Astrocyte (in vitro differentiated cells and primary cell): ENCODE data around the gene TNFRSF13B. TPM values are rescaled to one million over a fixed set of nuclear protein-coding genes. Genes with fewer than 3 reads are reported as not detected.

Source experiments
- DNase-seq: peaks from one replicate; pipeline ENCODE4 v3.0.0-alpha.2; 2010; ENCODE audit warnings: low read depth
- FAIRE-seq: peaks from 2 replicates; lab custom pipeline; 2011; peaks lifted over from hg19 to GRCh38; lab: Jason Lieb, UNC
- H2AFZ ChIP-seq: 2 replicates; pipeline ENCODE4 v1.6.0; 2012; ENCODE audit warnings: low read depth, low read length, inconsistent platforms
- H3K27ac ChIP-seq: 2 replicates; pipeline ENCODE4 v1.5.1; 2011; ENCODE audit warnings: low read depth, low read length, inconsistent platforms
- H3K27me3 ChIP-seq: 2 replicates; pipeline ENCODE4 v1.6.0; 2011; ENCODE audit warnings: low read length, inconsistent platforms; ENCODE audit not compliant: insufficient read depth
- H3K36me3 ChIP-seq: 2 replicates; pipeline ENCODE4 v1.5.1; 2011; ENCODE audit warnings: low read length, inconsistent platforms; ENCODE audit not compliant: insufficient read depth
- H3K4me1 ChIP-seq: 2 replicates; pipeline ENCODE4 v1.5.1; 2011; ENCODE audit warnings: low read length, inconsistent platforms; ENCODE audit not compliant: insufficient read depth
- H3K4me2 ChIP-seq: 2 replicates; pipeline ENCODE4 v1.6.0; 2012; ENCODE audit warnings: low read length, inconsistent platforms
- H3K4me3 ChIP-seq: 2 replicates; pipeline ENCODE4 v1.5.1; 2011; ENCODE audit warnings: low read depth, mild to moderate bottlenecking, low read length, inconsistent platforms; ENCODE audit not compliant: insufficient read depth
- H3K79me2 ChIP-seq: 2 replicates; pipeline ENCODE4 v1.6.0; 2012; ENCODE audit warnings: mild to moderate bottlenecking, low read length, inconsistent platforms; ENCODE audit not compliant: insufficient read depth
- H3K9ac ChIP-seq: 2 replicates; pipeline ENCODE4 v1.6.0; 2012; ENCODE audit warnings: mild to moderate bottlenecking, low read length, inconsistent platforms
- H3K9me3 ChIP-seq: 2 replicates; pipeline ENCODE4 v1.5.1; 2012; ENCODE audit warnings: low read depth, mild to moderate bottlenecking, low read length, inconsistent platforms; ENCODE audit not compliant: insufficient read depth
- H4K20me1 ChIP-seq: 2 replicates; pipeline ENCODE4 v1.6.0; 2012; ENCODE audit warnings: low read length, inconsistent platforms; ENCODE audit not compliant: insufficient read depth
- H3K27ac Mint-ChIP-seq: one replicate; pipeline ENCODE4 v1.8.0; 2021; ENCODE audit warnings: mild to moderate bottlenecking, mixed read lengths; ENCODE audit not compliant: unreplicated experiment
- H3K27me3 Mint-ChIP-seq: one replicate; pipeline ENCODE4 v1.8.0; 2021; ENCODE audit warnings: low read depth, mixed read lengths; ENCODE audit not compliant: unreplicated experiment
- H3K36me3 Mint-ChIP-seq: one replicate; pipeline ENCODE4 v1.8.0; 2021; ENCODE audit warnings: low read depth, mixed read lengths; ENCODE audit not compliant: unreplicated experiment
- H3K4me1 Mint-ChIP-seq: one replicate; pipeline ENCODE4 v1.8.0; 2021; ENCODE audit warnings: low read depth, mixed read lengths; ENCODE audit not compliant: unreplicated experiment
- H3K4me3 Mint-ChIP-seq: one replicate; pipeline ENCODE4 v1.8.0; 2021; ENCODE audit warnings: mild to moderate bottlenecking, moderate library complexity, mixed read lengths; ENCODE audit not compliant: unreplicated experiment
- H3K9me3 Mint-ChIP-seq: one replicate; pipeline ENCODE4 v1.8.0; 2021; ENCODE audit warnings: mild to moderate bottlenecking, mixed read lengths; ENCODE audit not compliant: unreplicated experiment
- CTCF ChIP-seq: IDR thresholded peaks from 2 replicates; pipeline ENCODE4 v1.5.1; 2011; ENCODE audit warnings: low read depth, mild to moderate bottlenecking, inconsistent platforms, low read length, moderate library complexity; ENCODE audit not compliant: insufficient read depth
- EZH2 ChIP-seq: IDR thresholded peaks from 2 replicates; pipeline ENCODE4 v1.6.1; 2012; ENCODE audit warnings: mild to moderate bottlenecking, low read length, inconsistent platforms; ENCODE audit not compliant: insufficient read depth
- total RNA-seq: library from RNA; stranded (reverse); gene quantifications from 2 replicates; pipeline ENCODE4 v1.2.1, GENCODE V29; 2021

The TNFRSF13B gene
- total RNA-seq, 1 donor from 2014 or later = not detected

- DNase-seq = no peak
Measured at GRCh38 chr17:16972346-16972745, 428 bp upstream of the TNFRSF13B start.

DNA sequence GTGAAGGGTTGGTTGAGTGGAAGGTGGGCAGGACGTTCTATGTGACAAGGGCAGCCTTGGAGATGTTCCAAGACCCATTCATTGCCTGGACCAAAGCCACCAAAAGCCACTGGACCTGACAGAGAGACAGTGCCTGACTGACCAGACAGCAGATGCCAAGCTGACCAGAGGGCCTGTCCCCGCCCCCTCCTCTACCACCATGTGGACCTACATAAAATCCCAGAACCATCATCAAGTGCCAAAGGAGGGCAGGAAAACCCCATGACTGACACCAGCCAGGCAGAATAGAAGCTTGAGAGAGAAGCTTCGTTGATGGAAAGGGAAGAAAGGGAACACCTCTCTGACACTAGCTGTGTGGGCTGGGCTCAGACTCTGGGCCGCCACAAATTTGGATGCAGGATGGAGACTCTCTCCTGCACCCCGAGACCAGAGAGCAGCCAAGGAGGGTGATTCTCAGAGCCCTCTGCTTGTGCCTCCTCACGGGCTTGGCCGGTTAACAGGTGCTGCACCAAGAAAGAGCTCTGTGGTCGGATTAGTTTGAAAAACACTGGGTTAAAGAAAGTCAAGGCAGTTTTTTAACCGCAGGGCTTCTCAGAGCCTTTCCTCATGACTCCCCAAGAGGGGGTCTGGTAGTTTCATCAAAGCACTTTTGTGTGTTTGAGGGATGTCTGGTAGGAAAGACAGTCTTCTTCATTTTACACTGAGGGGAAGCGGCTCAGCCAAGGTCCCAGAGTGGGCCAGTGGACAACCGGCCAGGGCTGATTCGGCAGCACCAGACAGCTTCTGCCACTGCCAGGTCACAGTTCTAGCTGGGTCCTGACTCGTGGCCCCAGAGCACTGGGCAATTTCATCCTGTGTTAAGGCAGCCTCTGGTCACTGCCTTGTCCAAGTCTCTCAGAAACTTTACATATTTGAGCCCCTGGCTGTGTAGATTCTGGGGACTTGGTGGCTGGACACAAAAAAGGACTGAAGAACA, 1.7 kb downstream of the TNFRSF13B start:
- FAIRE-seq = no peak
- H3K27ac ChIP-seq = no peak overlapping the region

More at GRCh38 chr17:16972346-16972745, 428 bp upstream of the TNFRSF13B start:
- no peaks in the 10 kb centered on the region for H4K20me1 ChIP-seq
- peaks cover 2% of the 10 kb centered on the region for H3K9me3 Mint-ChIP-seq
- H3K27me3 ChIP-seq = peaks cover 9% of the 10 kb centered on the region
- no peak overlapping the region for H3K9ac ChIP-seq
- no peak overlapping the region for H3K27ac Mint-ChIP-seq
- TF ChIP-seq CTCF (no peak), EZH2 (no peak)
- no peak overlapping the region for H3K4me2 ChIP-seq
- H3K27me3 Mint-ChIP-seq = peaks cover 13% of the 10 kb centered on the region
- no peaks in the 10 kb centered on the region for H3K4me1 ChIP-seq
- H3K27ac ChIP-seq = no peak overlapping the region
- no peak overlapping the region for H2AFZ ChIP-seq
- no peak overlapping the region for H3K4me3 ChIP-seq
- H3K36me3 Mint-ChIP-seq = no peaks in the 10 kb centered on the region
- H3K36me3 ChIP-seq = no peaks in the 10 kb centered on the region
- no peaks in the 10 kb centered on the region for H3K79me2 ChIP-seq
- H3K4me1 Mint-ChIP-seq = peaks cover 12% of the 10 kb centered on the region
- no peak overlapping the region for H3K4me3 Mint-ChIP-seq
- no peak for FAIRE-seq
- H3K9me3 ChIP-seq = no peaks in the 10 kb centered on the region

More for the DNA sequence above, 1.7 kb downstream of the TNFRSF13B start:
- Histone ChIP-seq H3K9ac (no peak overlapping the region), H3K4me2 (no peak overlapping the region), H3K4me1 (no peaks in the 10 kb centered on the region), H2AFZ (no peak overlapping the region), H3K27me3 (peaks cover 11% of the 10 kb centered on the region), H3K4me3 (no peak overlapping the region), H3K36me3 (no peaks in the 10 kb centered on the region), H3K79me2 (no peaks in the 10 kb centered on the region), H4K20me1 (no peaks in the 10 kb centered on the region), H3K9me3 (no peaks in the 10 kb centered on the region)
- Mint-ChIP-seq H3K9me3 (no peaks in the 10 kb centered on the region), H3K27me3 (peaks cover 13% of the 10 kb centered on the region), H3K4me1 (no peaks in the 10 kb centered on the region), H3K4me3 (no peak overlapping the region), H3K27ac (no peak overlapping the region), H3K36me3 (no peaks in the 10 kb centered on the region)
- TF ChIP-seq CTCF (no peak), EZH2 (no peak)
- DNase-seq = no peak
